Measurements from ENCODE around the gene AFF4.

GRCh38 chr5:132877466-132877865 is 86.0 kb downstream of the AFF4 start:
- TF ChIP-seq YY1 (IDR thresholded peaks at IDR 0.05; ENCODE audit: insufficient read depth, insufficient read length) = no peak
- TF ChIP-seq ZNF274 (IDR thresholded peaks at IDR 0.05; ENCODE audit: low read depth, low read length) = no peak
- TF ChIP-seq SUZ12 (IDR thresholded peaks at IDR 0.05; ENCODE audit: extremely low read depth, insufficient read depth, insufficient read length) = no peak

Measured in NT2/D1 (cell line).